ENCODE measurements around the gene COPG2. TPM values are rescaled to one million over a fixed set of nuclear protein-coding genes. Genes with fewer than 3 reads are reported as not detected.
A peak's percentile ranks its signal among the peaks of the same experiment; 100 is the strongest.

Gene COPG2
- total RNA-seq, 4 donors from 2014 or later, result 9.5 to 47.5 (median 20.2) TPM

DNA sequence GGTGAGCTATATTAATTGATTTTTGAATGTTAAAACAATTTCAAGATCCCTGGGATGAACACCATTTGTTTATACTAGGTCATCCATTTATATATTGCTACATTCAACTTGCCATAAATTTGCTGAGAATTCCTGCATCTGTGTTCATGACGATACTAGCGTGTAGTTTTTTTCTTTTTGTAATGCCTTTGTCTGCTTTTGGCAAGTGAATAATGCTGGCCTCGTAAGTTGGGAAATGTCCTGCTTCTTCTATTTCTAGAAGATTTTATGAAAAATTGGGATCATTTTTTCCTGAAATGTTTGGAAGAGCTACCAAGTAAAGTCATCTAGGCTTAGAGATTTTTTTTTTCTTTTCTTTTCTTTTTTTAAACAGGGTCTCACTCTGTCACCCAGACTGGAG, 189.6 kb downstream of the COPG2 start:
- no peak for DNase-seq
- no peak overlapping the region for H3K27ac ChIP-seq
- TF ChIP-seq, protein P1, sequence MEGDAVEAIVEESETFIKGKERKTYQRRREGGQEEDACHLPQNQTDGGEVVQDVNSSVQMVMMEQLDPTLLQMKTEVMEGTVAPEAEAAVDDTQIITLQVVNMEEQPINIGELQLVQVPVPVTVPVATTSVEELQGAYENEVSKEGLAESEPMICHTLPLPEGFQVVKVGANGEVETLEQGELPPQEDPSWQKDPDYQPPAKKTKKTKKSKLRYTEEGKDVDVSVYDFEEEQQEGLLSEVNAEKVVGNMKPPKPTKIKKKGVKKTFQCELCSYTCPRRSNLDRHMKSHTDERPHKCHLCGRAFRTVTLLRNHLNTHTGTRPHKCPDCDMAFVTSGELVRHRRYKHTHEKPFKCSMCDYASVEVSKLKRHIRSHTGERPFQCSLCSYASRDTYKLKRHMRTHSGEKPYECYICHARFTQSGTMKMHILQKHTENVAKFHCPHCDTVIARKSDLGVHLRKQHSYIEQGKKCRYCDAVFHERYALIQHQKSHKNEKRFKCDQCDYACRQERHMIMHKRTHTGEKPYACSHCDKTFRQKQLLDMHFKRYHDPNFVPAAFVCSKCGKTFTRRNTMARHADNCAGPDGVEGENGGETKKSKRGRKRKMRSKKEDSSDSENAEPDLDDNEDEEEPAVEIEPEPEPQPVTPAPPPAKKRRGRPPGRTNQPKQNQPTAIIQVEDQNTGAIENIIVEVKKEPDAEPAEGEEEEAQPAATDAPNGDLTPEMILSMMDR (IDR thresholded peaks at IDR 0.05), result no peak
- TF ChIP-seq POLR2A (IDR thresholded peaks at IDR 0.05), result no peak
- H3K4me3 ChIP-seq, result no peak overlapping the region
- H3K4me1 ChIP-seq, result no peaks in the 10 kb centered on the region
- peaks cover 0 to 8% of the 10 kb centered on the region in 2 donors for H3K9me3 ChIP-seq
- no peaks in the 10 kb centered on the region for H3K27me3 ChIP-seq
- intact Hi-C loops (cut with DNase I; ENCODE audit: low total_unique reads), result no loop called here
- H3K36me3 ChIP-seq, result no peaks in the 10 kb centered on the region

GRCh38 chr7:130476297-130477150, 192.0 kb downstream of the COPG2 start:
- no peaks in the 10 kb centered on the region for H3K27me3 ChIP-seq
- H3K9me3 ChIP-seq, result peaks cover 0 to 8% of the 10 kb centered on the region in 2 donors
- intact Hi-C loops (cut with DNase I; ENCODE audit: low total_unique reads), result no loop called here
- TF ChIP-seq, protein P1 (IDR thresholded peaks at IDR 0.05), result no peak
- no peak for TF ChIP-seq POLR2A (IDR thresholded peaks at IDR 0.05)
- H3K4me3 ChIP-seq, result no peak overlapping the region
- H3K27ac ChIP-seq, result peak overlapping the region in 1 of 2 donors; percentile 27
- DNase-seq, result no peak
- H3K4me1 ChIP-seq, result no peaks in the 10 kb centered on the region
- no peaks in the 10 kb centered on the region for H3K36me3 ChIP-seq

DNA sequence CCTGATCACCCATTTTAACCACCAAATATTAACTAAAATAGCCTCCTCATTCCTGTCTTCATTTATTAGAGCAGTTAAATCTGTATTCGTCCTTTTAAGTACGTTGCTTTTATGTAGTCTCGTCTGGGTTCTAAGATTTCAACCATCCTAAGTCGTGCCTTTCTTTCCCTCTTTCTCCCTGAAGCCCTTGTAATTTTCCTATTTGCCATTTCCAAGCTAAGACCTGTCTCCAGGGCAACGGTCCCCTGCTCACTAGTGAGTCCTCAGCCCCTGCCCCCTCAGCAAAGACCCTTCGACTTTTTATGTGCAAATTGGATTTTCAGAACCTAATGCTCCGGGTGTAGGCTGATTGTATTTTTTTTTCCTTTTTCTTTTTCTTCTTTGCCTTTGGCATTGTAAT, 192.8 kb downstream of the COPG2 start:
- Histone ChIP-seq H3K27ac (no peak overlapping the region), H3K4me3 (no peak overlapping the region), H3K36me3 (no peaks in the 10 kb centered on the region), H3K4me1 (no peaks in the 10 kb centered on the region), H3K9me3 (peaks cover 0 to 8% of the 10 kb centered on the region in 2 donors), H3K27me3 (no peaks in the 10 kb centered on the region)
- TF ChIP-seq, protein P1 (IDR thresholded peaks at IDR 0.05), result no peak
- TF ChIP-seq POLR2A (IDR thresholded peaks at IDR 0.05), result no peak
- no peak for DNase-seq
- intact Hi-C loops (cut with DNase I; ENCODE audit: low total_unique reads), result no loop called here

DNA sequence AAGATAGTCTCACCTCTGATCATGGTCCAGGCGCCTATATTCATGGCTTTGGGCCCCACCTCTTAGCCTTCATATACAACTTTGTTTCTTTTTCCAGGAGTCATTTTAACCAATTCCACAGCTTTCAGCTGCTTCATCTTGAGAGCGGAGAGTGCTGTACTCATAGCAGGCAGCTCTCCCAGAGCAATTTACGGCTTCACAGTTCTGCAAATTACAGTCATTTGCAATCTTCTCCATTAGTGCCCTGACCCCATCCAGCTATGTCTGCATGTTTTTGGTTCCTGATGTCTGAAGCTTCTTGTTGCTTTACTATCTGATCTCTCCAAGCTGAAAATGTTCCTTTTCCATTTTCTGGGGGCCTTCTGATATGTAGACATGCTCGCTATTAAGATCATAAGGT, 194.7 kb downstream of the COPG2 start:
- no peaks in the 10 kb centered on the region for H3K4me1 ChIP-seq
- no peak for TF ChIP-seq POLR2A (IDR thresholded peaks at IDR 0.05)
- TF ChIP-seq, protein P1 (IDR thresholded peaks at IDR 0.05), result no peak

DNA sequence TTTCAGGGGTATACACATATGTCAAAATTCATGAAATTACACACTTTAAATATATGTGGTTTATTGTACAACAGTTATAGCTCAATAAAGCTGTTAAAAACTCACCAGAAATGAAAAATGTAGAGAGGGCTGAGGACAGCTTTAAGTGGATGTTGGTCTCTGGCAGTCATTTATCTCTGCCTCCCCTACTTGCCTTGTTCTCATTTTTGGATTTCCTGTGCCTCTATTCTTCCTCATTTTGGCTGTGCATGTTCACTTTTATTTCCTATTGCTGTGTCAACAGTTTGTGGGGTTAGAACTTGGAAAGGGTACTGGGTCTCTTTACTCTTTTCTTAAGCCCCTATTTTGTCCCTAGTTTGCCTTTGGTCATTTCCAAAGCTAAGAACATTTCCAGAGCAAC, 195.3 kb downstream of the COPG2 start:
- Histone ChIP-seq H3K36me3 (no peaks in the 10 kb centered on the region), H3K27ac (no peak overlapping the region), H3K9me3 (peaks cover 0 to 6% of the 10 kb centered on the region in 2 donors), H3K4me1 (no peaks in the 10 kb centered on the region), H3K27me3 (no peaks in the 10 kb centered on the region), H3K4me3 (no peak overlapping the region)
- TF ChIP-seq POLR2A (IDR thresholded peaks at IDR 0.05), result no peak
- TF ChIP-seq, protein P1 (IDR thresholded peaks at IDR 0.05), result no peak
- intact Hi-C loops (cut with DNase I; ENCODE audit: low total_unique reads), result no loop called here
- no peak for DNase-seq

More for the DNA sequence above, 194.7 kb downstream of the COPG2 start:
- Histone ChIP-seq H3K27me3 (no peaks in the 10 kb centered on the region), H3K27ac (no peak overlapping the region), H3K9me3 (peaks cover 0 to 8% of the 10 kb centered on the region in 2 donors), H3K4me3 (no peak overlapping the region), H3K36me3 (no peaks in the 10 kb centered on the region)
- DNase-seq, result no peak
- intact Hi-C loops (cut with DNase I; ENCODE audit: low total_unique reads), result no loop called here
